Ammon's horn (tissue), 1 donor: Measurements from ENCODE around the gene MEGF11.

ENCODE experiments used
- DNase-seq: peaks from one replicate; pipeline ENCODE4 v3.0.0-alpha.2; 2016; ENCODE audit warnings: low spot score

MEGF11 gene

GRCh38 chr15:66092053-66093016 is 161.2 kb downstream of the MEGF11 start:
- no peak for DNase-seq

GRCh38 chr15:66089509-66089908 is 164.0 kb downstream of the MEGF11 start:
- no peak for DNase-seq

- peak; percentile 33 for DNase-seq
Measured at GRCh38 chr15:66089049-66089448, 164.5 kb downstream of the MEGF11 start.

GRCh38 chr15:66085128-66085527 is 168.4 kb downstream of the MEGF11 start:
- DNase-seq = no peak

GRCh38 chr15:66084704-66085103 is 168.8 kb downstream of the MEGF11 start:
- DNase-seq = no peak

- DNase-seq = peak; percentile 23
Measured at GRCh38 chr15:66080717-66081398, 172.7 kb downstream of the MEGF11 start.

- DNase-seq = no peak
Measured at GRCh38 chr15:66078929-66079275, 174.6 kb downstream of the MEGF11 start.

- DNase-seq = no peak
Measured at GRCh38 chr15:66078196-66078928, 175.2 kb downstream of the MEGF11 start.

- no peak for DNase-seq
Measured at GRCh38 chr15:66077320-66077663, 176.3 kb downstream of the MEGF11 start.

GRCh38 chr15:66076591-66077319 is 176.8 kb downstream of the MEGF11 start:
- DNase-seq = no peak

- no peak for DNase-seq
Measured at GRCh38 chr15:66075947-66076346, 177.6 kb downstream of the MEGF11 start.

- no peak for DNase-seq
Measured at GRCh38 chr15:66072616-66073361, 180.8 kb downstream of the MEGF11 start.

GRCh38 chr15:66071921-66072295 is 181.6 kb downstream of the MEGF11 start:
- DNase-seq = no peak

- DNase-seq = no peak
Measured at GRCh38 chr15:66071160-66071920, 182.2 kb downstream of the MEGF11 start.

- DNase-seq = no peak
Measured at GRCh38 chr15:66070220-66070934, 183.2 kb downstream of the MEGF11 start.

- no peak for DNase-seq
Measured at GRCh38 chr15:66069751-66070150, 183.8 kb downstream of the MEGF11 start.

GRCh38 chr15:66068801-66069200 is 184.7 kb downstream of the MEGF11 start:
- no peak for DNase-seq

- no peak for DNase-seq
Measured at GRCh38 chr15:66067687-66068086, 185.9 kb downstream of the MEGF11 start.

- no peak for DNase-seq
Measured at GRCh38 chr15:66066481-66066880, 187.1 kb downstream of the MEGF11 start.

GRCh38 chr15:66066005-66066404 is 187.5 kb downstream of the MEGF11 start:
- no peak for DNase-seq
